GM18507 (cell line): ENCODE measurements around the gene MAP1LC3A.

Source experiments
- DNase-seq: peaks from one replicate; pipeline ENCODE4 v3.0.0; 2011; ENCODE audit warnings: low read depth; ENCODE audit not compliant: insufficient read length; ENCODE audit errors: extremely low spot score
- FAIRE-seq: peaks from 2 replicates; lab custom pipeline; 2011; peaks lifted over from hg19 to GRCh38; lab: Jason Lieb, UNC

The MAP1LC3A gene

GRCh38 chr20:34571753-34572152 is 13.2 kb downstream of the MAP1LC3A start:
- DNase-seq (no peak), FAIRE-seq (no peak)

- FAIRE-seq (no peak), DNase-seq (no peak)
These were observed 15.2 kb downstream of the MAP1LC3A start for GRCh38 chr20:34573541-34574300.

- FAIRE-seq (no peak), DNase-seq (no peak)
These were observed 15.9 kb downstream of the MAP1LC3A start for GRCh38 chr20:34574426-34574825.

GRCh38 chr20:34574861-34575260 is 16.3 kb downstream of the MAP1LC3A start:
- no peak for DNase-seq
- FAIRE-seq, result no peak

- no peak for DNase-seq
- FAIRE-seq, result no peak
These were observed 16.8 kb downstream of the MAP1LC3A start for GRCh38 chr20:34575271-34575670.

GRCh38 chr20:34575756-34576155 is 17.2 kb downstream of the MAP1LC3A start:
- DNase-seq (no peak), FAIRE-seq (no peak)

- no peak for DNase-seq
- FAIRE-seq, result no peak
These were observed 18.5 kb downstream of the MAP1LC3A start for GRCh38 chr20:34577061-34577460.

- FAIRE-seq, result no peak
- DNase-seq, result no peak
These were observed 19.5 kb downstream of the MAP1LC3A start for GRCh38 chr20:34578025-34578424.

GRCh38 chr20:34578521-34578920 is 20.0 kb downstream of the MAP1LC3A start:
- FAIRE-seq (no peak), DNase-seq (no peak)

- FAIRE-seq, result no peak
- DNase-seq, result no peak
These were observed 20.9 kb downstream of the MAP1LC3A start for GRCh38 chr20:34579191-34579978.

GRCh38 chr20:34579979-34580940 is 21.7 kb downstream of the MAP1LC3A start:
- FAIRE-seq (peak; percentile 80), DNase-seq (no peak)

- FAIRE-seq (no peak), DNase-seq (no peak)
These were observed 23.0 kb downstream of the MAP1LC3A start for GRCh38 chr20:34581341-34582184.

GRCh38 chr20:34582221-34582620 is 23.7 kb downstream of the MAP1LC3A start:
- FAIRE-seq, result no peak
- DNase-seq, result no peak

- no peak for FAIRE-seq
- DNase-seq, result no peak
These were observed 24.4 kb downstream of the MAP1LC3A start for GRCh38 chr20:34582911-34583310.

- no peak for DNase-seq
- FAIRE-seq, result no peak
These were observed 25.0 kb downstream of the MAP1LC3A start for GRCh38 chr20:34583544-34583943.

GRCh38 chr20:34585019-34585418 is 26.5 kb downstream of the MAP1LC3A start:
- FAIRE-seq (no peak), DNase-seq (no peak)

- no peak for FAIRE-seq
- DNase-seq, result no peak
These were observed 28.1 kb downstream of the MAP1LC3A start for GRCh38 chr20:34586488-34587163.

GRCh38 chr20:34595377-34596184 is 37.1 kb downstream of the MAP1LC3A start:
- DNase-seq (no peak), FAIRE-seq (peak; percentile 39)
